ENCODE measurements around the gene BRD7. TPM values are rescaled to one million over a fixed set of nuclear protein-coding genes. Genes with fewer than 3 reads are reported as not detected.

BRD7 gene
- total and polyA plus RNA-seq, 2 of the 13 experiments (the other 11 are each of a cell fraction or from before 2014, with no cell fraction given), result 82.3 to 149 TPM

DNA sequence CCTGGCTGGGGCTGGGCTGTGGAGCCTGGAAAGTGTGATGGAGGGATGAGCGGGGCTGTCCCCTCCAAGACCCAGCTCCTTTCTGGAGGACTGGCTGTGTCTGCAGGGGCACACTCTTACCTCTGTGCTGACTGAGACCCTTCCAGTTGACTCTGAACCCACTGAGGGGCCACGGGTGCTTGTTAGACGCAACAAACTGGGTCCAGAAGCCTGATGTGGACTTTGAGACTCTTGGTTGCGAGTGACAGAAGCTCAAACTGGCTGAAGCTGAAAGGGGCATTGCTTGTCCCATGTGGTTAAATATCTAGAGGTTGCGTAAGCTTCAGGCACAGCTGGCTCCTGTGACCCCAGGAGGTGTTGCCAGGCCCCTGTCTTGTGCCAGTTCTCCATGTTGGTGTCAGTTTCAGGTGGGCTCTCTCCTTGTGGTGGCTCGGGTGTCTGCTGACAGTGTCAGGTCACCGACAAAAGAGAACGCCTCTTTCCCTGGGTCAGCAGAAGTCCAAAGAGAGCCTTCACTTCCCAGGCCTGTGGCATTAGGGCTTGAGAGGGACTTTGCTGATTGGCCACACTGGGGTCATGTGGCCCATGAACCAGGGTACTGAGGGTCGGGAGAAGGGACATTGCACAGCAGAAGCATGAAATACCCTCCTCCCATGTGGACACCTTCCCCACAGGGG, 85.7 kb downstream of the BRD7 start (continued):
- TF ChIP-seq EP300 (IDR thresholded peaks at IDR 0.05; ENCODE audit: low read depth in 2 of 2, low read length in 2 of 2) (peak; percentile 30 to 59; a peak in 1 of 4 replicates), EP300 (CRISPR knock-in tag; IDR thresholded peaks at IDR 0.05; ENCODE audit: borderline replicate concordance) (0 out of 2 replicates have a peak, but pooled peaks have one; percentile 25), YEATS2 (CRISPR knock-in tag; IDR thresholded peaks at IDR 0.05; ENCODE audit: borderline replicate concordance) (peak; percentile 21; the same call in 1 of the 2 replicates), KLF11 (CRISPR knock-in tag; IDR thresholded peaks at IDR 0.05) (0 out of 2 replicates have a peak, but pooled peaks have one; percentile 70), ZNF136 (CRISPR knock-in tag; IDR thresholded peaks at IDR 0.05; ENCODE audit: low read depth) (0 out of 2 replicates have a peak, but pooled peaks have one; percentile 48), ZNF451 (CRISPR knock-in tag; IDR thresholded peaks at IDR 0.05) (0 out of 2 replicates have a peak, but pooled peaks have one; percentile 56), MED13 (CRISPR knock-in tag; IDR thresholded peaks at IDR 0.05) (0 out of 2 replicates have a peak, but pooled peaks have one; percentile 21), ZNF160 (CRISPR knock-in tag; IDR thresholded peaks at IDR 0.05) (0 out of 2 replicates have a peak, but pooled peaks have one; percentile 46), EEA1 (CRISPR knock-in tag; IDR thresholded peaks at IDR 0.05; ENCODE audit: borderline replicate concordance) (peak; percentile 22; the same call in 1 of the 2 replicates), SIX1 (CRISPR knock-in tag; IDR thresholded peaks at IDR 0.05; ENCODE audit: borderline replicate concordance) (no peak), KDM2A (CRISPR knock-in tag; IDR thresholded peaks at IDR 0.05; ENCODE audit: borderline replicate concordance, low read depth) (peak; percentile 28; the same call in 1 of the 2 replicates), SMYD3 (CRISPR knock-in tag; IDR thresholded peaks at IDR 0.05) (no peak), TARDBP (CRISPR knock-in tag; IDR thresholded peaks at IDR 0.05) (no peak; the same call in 1 of the 2 replicates), ZNF543 (CRISPR knock-in tag; IDR thresholded peaks at IDR 0.05) (0 out of 2 replicates have a peak, but pooled peaks have one; percentile 35), WIZ (CRISPR knock-in tag; IDR thresholded peaks at IDR 0.05) (0 out of 2 replicates have a peak, but pooled peaks have one; percentile 40), ZNF124 (CRISPR knock-in tag; IDR thresholded peaks at IDR 0.05) (0 out of 2 replicates have a peak, but pooled peaks have one; percentile 56)
- TF ChIP-seq, protein P1, sequence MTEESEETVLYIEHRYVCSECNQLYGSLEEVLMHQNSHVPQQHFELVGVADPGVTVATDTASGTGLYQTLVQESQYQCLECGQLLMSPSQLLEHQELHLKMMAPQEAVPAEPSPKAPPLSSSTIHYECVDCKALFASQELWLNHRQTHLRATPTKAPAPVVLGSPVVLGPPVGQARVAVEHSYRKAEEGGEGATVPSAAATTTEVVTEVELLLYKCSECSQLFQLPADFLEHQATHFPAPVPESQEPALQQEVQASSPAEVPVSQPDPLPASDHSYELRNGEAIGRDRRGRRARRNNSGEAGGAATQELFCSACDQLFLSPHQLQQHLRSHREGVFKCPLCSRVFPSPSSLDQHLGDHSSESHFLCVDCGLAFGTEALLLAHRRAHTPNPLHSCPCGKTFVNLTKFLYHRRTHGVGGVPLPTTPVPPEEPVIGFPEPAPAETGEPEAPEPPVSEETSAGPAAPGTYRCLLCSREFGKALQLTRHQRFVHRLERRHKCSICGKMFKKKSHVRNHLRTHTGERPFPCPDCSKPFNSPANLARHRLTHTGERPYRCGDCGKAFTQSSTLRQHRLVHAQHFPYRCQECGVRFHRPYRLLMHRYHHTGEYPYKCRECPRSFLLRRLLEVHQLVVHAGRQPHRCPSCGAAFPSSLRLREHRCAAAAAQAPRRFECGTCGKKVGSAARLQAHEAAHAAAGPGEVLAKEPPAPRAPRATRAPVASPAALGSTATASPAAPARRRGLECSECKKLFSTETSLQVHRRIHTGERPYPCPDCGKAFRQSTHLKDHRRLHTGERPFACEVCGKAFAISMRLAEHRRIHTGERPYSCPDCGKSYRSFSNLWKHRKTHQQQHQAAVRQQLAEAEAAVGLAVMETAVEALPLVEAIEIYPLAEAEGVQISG (CRISPR knock-in tag; IDR thresholded peaks at IDR 0.05), result peak; percentile 60
- TF ChIP-seq, protein P2, sequence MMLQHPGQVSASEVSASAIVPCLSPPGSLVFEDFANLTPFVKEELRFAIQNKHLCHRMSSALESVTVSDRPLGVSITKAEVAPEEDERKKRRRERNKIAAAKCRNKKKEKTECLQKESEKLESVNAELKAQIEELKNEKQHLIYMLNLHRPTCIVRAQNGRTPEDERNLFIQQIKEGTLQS (CRISPR knock-in tag; IDR thresholded peaks at IDR 0.05), result peak; percentile 83
- TF ChIP-seq, protein P3, sequence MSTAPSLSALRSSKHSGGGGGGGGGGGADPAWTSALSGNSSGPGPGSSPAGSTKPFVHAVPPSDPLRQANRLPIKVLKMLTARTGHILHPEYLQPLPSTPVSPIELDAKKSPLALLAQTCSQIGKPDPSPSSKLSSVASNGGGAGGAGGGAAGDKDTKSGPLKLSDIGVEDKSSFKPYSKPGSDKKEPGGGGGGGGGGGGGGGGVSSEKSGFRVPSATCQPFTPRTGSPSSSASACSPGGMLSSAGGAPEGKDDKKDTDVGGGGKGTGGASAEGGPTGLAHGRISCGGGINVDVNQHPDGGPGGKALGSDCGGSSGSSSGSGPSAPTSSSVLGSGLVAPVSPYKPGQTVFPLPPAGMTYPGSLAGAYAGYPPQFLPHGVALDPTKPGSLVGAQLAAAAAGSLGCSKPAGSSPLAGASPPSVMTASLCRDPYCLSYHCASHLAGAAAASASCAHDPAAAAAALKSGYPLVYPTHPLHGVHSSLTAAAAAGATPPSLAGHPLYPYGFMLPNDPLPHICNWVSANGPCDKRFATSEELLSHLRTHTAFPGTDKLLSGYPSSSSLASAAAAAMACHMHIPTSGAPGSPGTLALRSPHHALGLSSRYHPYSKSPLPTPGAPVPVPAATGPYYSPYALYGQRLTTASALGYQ (CRISPR knock-in tag; IDR thresholded peaks at IDR 0.05), result no peak
- TF ChIP-seq, protein P4, sequence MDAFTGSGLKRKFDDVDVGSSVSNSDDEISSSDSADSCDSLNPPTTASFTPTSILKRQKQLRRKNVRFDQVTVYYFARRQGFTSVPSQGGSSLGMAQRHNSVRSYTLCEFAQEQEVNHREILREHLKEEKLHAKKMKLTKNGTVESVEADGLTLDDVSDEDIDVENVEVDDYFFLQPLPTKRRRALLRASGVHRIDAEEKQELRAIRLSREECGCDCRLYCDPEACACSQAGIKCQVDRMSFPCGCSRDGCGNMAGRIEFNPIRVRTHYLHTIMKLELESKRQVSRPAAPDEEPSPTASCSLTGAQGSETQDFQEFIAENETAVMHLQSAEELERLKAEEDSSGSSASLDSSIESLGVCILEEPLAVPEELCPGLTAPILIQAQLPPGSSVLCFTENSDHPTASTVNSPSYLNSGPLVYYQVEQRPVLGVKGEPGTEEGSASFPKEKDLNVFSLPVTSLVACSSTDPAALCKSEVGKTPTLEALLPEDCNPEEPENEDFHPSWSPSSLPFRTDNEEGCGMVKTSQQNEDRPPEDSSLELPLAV (CRISPR knock-in tag; conservative IDR thresholded peaks at IDR 0.05; ENCODE audit: low read depth), result no peak
- TF ChIP-seq, protein P5, sequence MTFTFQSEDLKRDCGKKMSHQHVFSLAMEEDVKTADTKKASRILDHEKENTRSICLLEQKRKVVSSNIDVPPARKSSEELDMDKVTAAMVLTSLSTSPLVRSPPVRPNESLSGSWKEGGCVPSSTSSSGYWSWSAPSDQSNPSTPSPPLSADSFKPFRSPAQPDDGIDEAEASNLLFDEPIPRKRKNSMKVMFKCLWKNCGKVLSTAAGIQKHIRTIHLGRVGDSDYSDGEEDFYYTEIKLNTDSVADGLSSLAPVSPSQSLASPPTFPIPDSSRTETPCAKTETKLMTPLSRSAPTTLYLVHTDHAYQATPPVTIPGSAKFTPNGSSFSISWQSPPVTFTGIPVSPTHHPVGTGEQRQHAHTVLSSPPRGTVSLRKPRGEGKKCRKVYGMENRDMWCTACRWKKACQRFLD (CRISPR knock-in tag; IDR thresholded peaks at IDR 0.05; ENCODE audit: borderline replicate concordance), result no peak

All from HepG2 (cell line).